Aorta (tissue), 5 donors: Measurements from ENCODE around the gene MAP3K5. TPM values are rescaled to one million over a fixed set of nuclear protein-coding genes. Genes with fewer than 3 reads are reported as not detected.

ENCODE experiments used
- ATAC-seq: fragments of 200-7000 bp; cut with Tn5 transposase; one replicate; pipeline ENCODE4 v1.9.1; 2022; ENCODE audit warnings: moderate library complexity; ENCODE audit not compliant: low FRiP score
- DNase-seq, 2 donors: peaks; one replicate each; pipeline ENCODE4 v3.0.0-alpha.2; 2020
- H3K27ac ChIP-seq, 2 donors: one replicate each; pipeline ENCODE4 v1.5.1; 2013; ENCODE audit warnings: low read length in 2 of 2, mild to moderate bottlenecking in 2 of 2, moderate library complexity in 2 of 2, control low read depth in 1 of 2, inconsistent platforms in 1 of 2, low read depth in 1 of 2
- H3K27me3 ChIP-seq, 2 donors: one replicate each; pipeline ENCODE4 v1.6.1; 2013; ENCODE audit warnings: control low read depth in 1 of 2, low read length in 1 of 2, mild to moderate bottlenecking in 1 of 2, moderate library complexity in 1 of 2; ENCODE audit not compliant: insufficient read depth in 2 of 2, control insufficient read depth in 1 of 2
- H3K36me3 ChIP-seq, 2 donors: one replicate each; pipeline ENCODE4 v1.6.1; 2013; ENCODE audit warnings: control low read depth in 1 of 2, low read length in 1 of 2, mild to moderate bottlenecking in 1 of 2; ENCODE audit not compliant: insufficient read depth in 2 of 2, control insufficient read depth in 1 of 2
- H3K4me1 ChIP-seq, 2 donors: one replicate each; pipeline ENCODE4 v1.6.1; 2013; ENCODE audit warnings: low read length in 2 of 2, control low read depth in 1 of 2, mild to moderate bottlenecking in 1 of 2, moderate library complexity in 1 of 2; ENCODE audit not compliant: insufficient read depth in 2 of 2, control insufficient read depth in 1 of 2
- H3K4me3 ChIP-seq, 2 donors: one replicate each; pipeline ENCODE4 v1.5.1; 2013; ENCODE audit warnings: low read length in 2 of 2, control low read depth in 1 of 2, mild to moderate bottlenecking in 1 of 2
- H3K9me3 ChIP-seq: one replicate; pipeline ENCODE4 v1.6.1; 2013; ENCODE audit warnings: mild to moderate bottlenecking, low read length; ENCODE audit not compliant: control insufficient read depth
- WGBS, 2 donors: extraction: QIAGEN DNeasy Blood & Tissue Kit; methylation state at CpG; one replicate each; pipeline ENCODE4 v1.1.7; 2013; 5-methylcytosine and 5-hydroxymethylcytosine counted together
- intact Hi-C, 2 donors: fragments of 100-400 bp; cut with DNase I; formaldehyde crosslinking; loops; one replicate each; pipeline versions ENCODE4 v1.14.2 to v1.15.0; 2022
- polyA plus RNA-seq, 2 donors: library from polyadenylated mRNA; stranded (reverse); fragments of 200-250 nt; gene quantifications; one replicate each; pipeline ENCODE4 v1.2.3, GENCODE V29; 2013
- total RNA-seq, 2 donors: library from RNA; stranded (reverse); fragmentation: NEBNext Ultra II Directional; extraction: Animal tissue kit (Norgen Biotek cat#: 25700); gene quantifications; one replicate each; pipeline ENCODE4 v1.2.1, GENCODE V29; 2021
- donor health status: healthy with polysubstance abuse.
- donor health status: Bipolar disorder and iron deficiency.
- donor health status: DM: no; HTN: no; CAD: no.
- donor health status: DM: no; HTN: no; CAD: no.
- donor health status: DM: yes; HTN: yes; CAD: no.

MAP3K5 gene
- total and polyA plus RNA-seq, 4 donors = 16.2 to 48.4 (median 35.7) TPM

- no peaks in the 10 kb centered on the region for H3K27me3 ChIP-seq
- peaks cover 4 to 5% of the 10 kb centered on the region in 2 donors for H3K36me3 ChIP-seq
- peaks cover 1% of the 10 kb centered on the region for H3K9me3 ChIP-seq
- no peak overlapping the region for H3K4me3 ChIP-seq
- H3K27ac ChIP-seq = no peak overlapping the region
- intact Hi-C loops = no loop called here
- H3K4me1 ChIP-seq = no peaks in the 10 kb centered on the region
- ATAC-seq = no peak
- no peak for DNase-seq
These were observed 220.8 kb downstream of the MAP3K5 start for GRCh38 chr6:136571496-136571895.

- no peak overlapping the region for H3K27ac ChIP-seq
- H3K27me3 ChIP-seq = no peaks in the 10 kb centered on the region
- 98% methylated on average over 5 of the region's 5 CpGs for WGBS, 2 donors
- no peaks in the 10 kb centered on the region for H3K4me1 ChIP-seq
- H3K4me3 ChIP-seq = no peak overlapping the region
- intact Hi-C loops = no loop called here
- H3K36me3 ChIP-seq = peaks cover 5 to 6% of the 10 kb centered on the region in 2 donors
- DNase-seq (no peak), ATAC-seq (no peak)
- peaks cover 1% of the 10 kb centered on the region for H3K9me3 ChIP-seq
These were observed 221.2 kb downstream of the MAP3K5 start for GRCh38 chr6:136571065-136571464.

GRCh38 chr6:136568129-136568528, 224.1 kb downstream of the MAP3K5 start:
- Histone ChIP-seq H3K4me1 (peaks cover 0 to 3% of the 10 kb centered on the region in 2 donors), H3K27me3 (no peaks in the 10 kb centered on the region), H3K36me3 (peaks cover 2 to 3% of the 10 kb centered on the region in 2 donors), H3K9me3 (peaks cover 1% of the 10 kb centered on the region), H3K4me3 (no peak overlapping the region), H3K27ac (no peak overlapping the region)
- intact Hi-C loops = no loop called here
- DNase-seq (no peak), ATAC-seq (no peak)
- 73 to 75% methylated on average over 3 of the region's 3 CpGs for WGBS, 2 donors

GRCh38 chr6:136567688-136568087, 224.6 kb downstream of the MAP3K5 start:
- DNase-seq = no peak
- no peaks in the 10 kb centered on the region for H3K27me3 ChIP-seq
- H3K4me3 ChIP-seq = no peak overlapping the region
- intact Hi-C loops = no loop called here
- H3K27ac ChIP-seq = peak overlapping the region in 1 of 2 donors; percentile 63
- WGBS, 2 donors = 70 to 74% methylated on average over 4 of the region's 4 CpGs
- peaks cover 1% of the 10 kb centered on the region for H3K9me3 ChIP-seq
- ATAC-seq = no peak
- peaks cover 0 to 6% of the 10 kb centered on the region in 2 donors for H3K4me1 ChIP-seq
- peaks cover 0 to 2% of the 10 kb centered on the region in 2 donors for H3K36me3 ChIP-seq

GRCh38 chr6:136566851-136567250, 225.4 kb downstream of the MAP3K5 start:
- intact Hi-C loops = no loop called here
- WGBS, 2 donors = 60 to 62% methylated on average over 2 of the region's 2 CpGs
- DNase-seq = no peak

GRCh38 chr6:136566007-136566487, 226.2 kb downstream of the MAP3K5 start:
- H3K9me3 ChIP-seq = no peaks in the 10 kb centered on the region
- ATAC-seq (no peak), DNase-seq (peak in 1 of 2 donors; percentile 73)
- H3K27ac ChIP-seq = no peak overlapping the region
- H3K4me3 ChIP-seq = no peak overlapping the region
- H3K36me3 ChIP-seq = peaks cover 1 to 2% of the 10 kb centered on the region in 2 donors
- WGBS, 2 donors = 92 to 94% methylated on average over 6 of the region's 6 CpGs
- peaks cover 0 to 8% of the 10 kb centered on the region in 2 donors for H3K4me1 ChIP-seq
- intact Hi-C loops = no loop called here
- H3K27me3 ChIP-seq = no peaks in the 10 kb centered on the region

More at GRCh38 chr6:136566851-136567250, 225.4 kb downstream of the MAP3K5 start:
- ATAC-seq = no peak
- no peak overlapping the region for H3K27ac ChIP-seq
- H3K27me3 ChIP-seq = no peaks in the 10 kb centered on the region
- peaks cover 1% of the 10 kb centered on the region for H3K9me3 ChIP-seq
- H3K4me3 ChIP-seq = no peak overlapping the region
- peaks cover 0 to 8% of the 10 kb centered on the region in 2 donors for H3K4me1 ChIP-seq
- H3K36me3 ChIP-seq = peaks cover 0 to 2% of the 10 kb centered on the region in 2 donors

- Histone ChIP-seq H3K27ac (peak overlapping the region; percentile 49 to 99), H3K36me3 (peaks cover 2 to 3% of the 10 kb centered on the region in 2 donors), H3K27me3 (no peaks in the 10 kb centered on the region), H3K4me1 (peaks cover 0 to 8% of the 10 kb centered on the region in 2 donors), H3K4me3 (no peak overlapping the region), H3K9me3 (no peaks in the 10 kb centered on the region)
- WGBS, 2 donors = 65 to 73% methylated on average over 1 of the region's 1 CpG
- intact Hi-C loops = no loop called here
- ATAC-seq (no peak), DNase-seq (no peak)
These were observed 228.1 kb downstream of the MAP3K5 start for GRCh38 chr6:136564180-136564579.

- DNase-seq (no peak), ATAC-seq (no peak)
- H3K27me3 ChIP-seq = no peaks in the 10 kb centered on the region
- H3K36me3 ChIP-seq = peaks cover 2 to 3% of the 10 kb centered on the region in 2 donors
- H3K9me3 ChIP-seq = no peaks in the 10 kb centered on the region
- peak overlapping the region; percentile 49 to 99 for H3K27ac ChIP-seq
- no peak overlapping the region for H3K4me3 ChIP-seq
- 54 to 67% methylated on average over 6 of the region's 6 CpGs for WGBS, 2 donors
- peaks cover 0 to 8% of the 10 kb centered on the region in 2 donors for H3K4me1 ChIP-seq
- intact Hi-C loops = no loop called here
These were observed 228.7 kb downstream of the MAP3K5 start for GRCh38 chr6:136563386-136564152.

- Histone ChIP-seq H3K4me1 (peaks cover 0 to 8% of the 10 kb centered on the region in 2 donors), H3K27ac (no peak overlapping the region), H3K27me3 (no peaks in the 10 kb centered on the region), H3K36me3 (peaks cover 2 to 3% of the 10 kb centered on the region in 2 donors), H3K4me3 (no peak overlapping the region), H3K9me3 (no peaks in the 10 kb centered on the region)
- intact Hi-C loops = no loop called here
- WGBS, 2 donors = 72 to 81% methylated on average over 2 of the region's 2 CpGs
- ATAC-seq (no peak), DNase-seq (no peak)
These were observed 230.1 kb downstream of the MAP3K5 start for GRCh38 chr6:136562211-136562610.
